H1 (cell line): ENCODE measurements around the gene TMIGD2. TPM values are rescaled to one million over a fixed set of nuclear protein-coding genes. Genes with fewer than 3 reads are reported as not detected.

Experiments
- CTCF ChIA-PET: fragments of 300-600 bp; sonication (Branson Sonifier 250); formaldehyde crosslinking; loops from one replicate; lab custom pipeline; 2021; ENCODE audit not compliant: partially characterized antibody; lab: Charles Lee
- POLR2A ChIA-PET: fragments of 300-600 bp; sonication (Branson Sonifier 250); formaldehyde crosslinking; loops from one replicate; lab custom pipeline; 2021; ENCODE audit warnings: inconsistent platforms; ENCODE audit not compliant: partially characterized antibody; lab: Charles Lee
- DNase-seq, 2 experiments: peaks; one replicate each; pipeline versions ENCODE4 v3.0.0 to v3.0.0-alpha.2; 2010 to 2022; ENCODE audit warnings: low spot score in 2 of 2, low read depth in 1 of 2, mixed read lengths in 1 of 2
- FAIRE-seq: peaks from 2 replicates; lab custom pipeline; 2011; peaks lifted over from hg19 to GRCh38; lab: Jason Lieb, UNC
- H2AFZ ChIP-seq: 2 replicates; pipeline ENCODE4 v1.8.1; 2012; ENCODE audit warnings: low read length, inconsistent platforms
- H2AK5ac ChIP-seq: 2 replicates; pipeline ENCODE4 v1.6.1; 2013; ENCODE audit warnings: low read depth, low read length
- H2BK120ac ChIP-seq: replicated peaks from 2 replicates; pipeline ENCODE3; 2013; ENCODE audit warnings: low read depth, low read length, inconsistent platforms
- H2BK12ac ChIP-seq: 2 replicates; pipeline ENCODE4 v1.6.1; 2013; ENCODE audit warnings: low read depth, low read length
- H2BK15ac ChIP-seq: 2 replicates; pipeline ENCODE4 v1.6.1; 2013; ENCODE audit warnings: low read length
- H2BK20ac ChIP-seq: 2 replicates; pipeline ENCODE4 v1.6.1; 2013; ENCODE audit warnings: low read length
- H2BK5ac ChIP-seq: 2 replicates; pipeline ENCODE4 v1.6.1; 2013; ENCODE audit warnings: low read depth, low read length
- H3K14ac ChIP-seq: 2 replicates; pipeline ENCODE4 v1.6.1; 2013; ENCODE audit warnings: inconsistent platforms; ENCODE audit not compliant: insufficient read length
- H3K18ac ChIP-seq: 2 replicates; pipeline ENCODE4 v1.6.1; 2013; ENCODE audit warnings: low read length; ENCODE audit errors: extremely low read depth
- H3K23ac ChIP-seq: 2 replicates; pipeline ENCODE4 v1.6.1; 2013; ENCODE audit warnings: inconsistent platforms; ENCODE audit not compliant: insufficient read length
- H3K23me2 ChIP-seq: 2 replicates; pipeline ENCODE4 v1.6.1; 2013; ENCODE audit warnings: low read depth, low read length
- H3K27ac ChIP-seq: 2 replicates; pipeline ENCODE4 v1.6.1; 2011; ENCODE audit warnings: low read depth, low read length, inconsistent platforms
- H3K27me3 ChIP-seq, 4 experiments: replicated peaks in 1 of 4; 1 replicate in 1 of 4; 2 replicates in 3 of 4; pipeline versions ENCODE4 v1.6.1 to v1.8.1; 2011 to 2013; ENCODE audit warnings: low read length in 3 of 4, mild to moderate bottlenecking in 3 of 4, inconsistent platforms in 2 of 4, mixed read lengths in 2 of 4, moderate library complexity in 1 of 4; ENCODE audit not compliant: control insufficient read depth in 3 of 4, insufficient read depth in 3 of 4; ENCODE audit errors: extremely low read depth in 1 of 4
- H3K36me3 ChIP-seq, 4 experiments: 2 replicates each; pipeline versions ENCODE4 v1.6.1 to v1.8.1; 2011 to 2013; ENCODE audit warnings: mild to moderate bottlenecking in 4 of 4, low read length in 3 of 4, moderate library complexity in 2 of 4, control low read depth in 1 of 4, inconsistent platforms in 1 of 4; ENCODE audit not compliant: insufficient read depth in 4 of 4, control insufficient read depth in 2 of 4
- H3K4ac ChIP-seq: replicated peaks from 2 replicates; pipeline ENCODE3; 2013; ENCODE audit warnings: low read length, low read depth, mixed read lengths, inconsistent platforms; ENCODE audit not compliant: insufficient read length
- H3K4me1 ChIP-seq, 4 experiments: replicated peaks in 1 of 4; 1 replicate in 1 of 4; 2 replicates in 3 of 4; pipeline versions ENCODE4 v1.6.1 to v1.8.1; 2011 to 2013; ENCODE audit warnings: low read length in 3 of 4, inconsistent platforms in 2 of 4, mixed read lengths in 1 of 4; ENCODE audit not compliant: insufficient read depth in 4 of 4, control insufficient read depth in 3 of 4
- H3K4me2 ChIP-seq, 2 experiments: 2 replicates each; pipeline versions ENCODE4 v1.6.1 to v1.8.1; 2011 to 2013; ENCODE audit warnings: low read depth in 2 of 2, low read length in 2 of 2, control low read depth in 1 of 2, inconsistent platforms in 1 of 2, mild to moderate bottlenecking in 1 of 2; ENCODE audit not compliant: insufficient read depth in 1 of 2
- H3K4me3 ChIP-seq, 4 experiments: fragments of 200-600, 300-600 bp in 1 of 4; sonication (generic), shearing (Covaris generic), sonication (Bioruptor Twin) in 1 of 4; 2 replicates each; pipeline versions ENCODE4 v1.5.1 to v1.8.1; 2011 to 2016; ENCODE audit warnings: low read length in 4 of 4, low read depth in 3 of 4, control low read depth in 2 of 4, inconsistent platforms in 2 of 4, mild to moderate bottlenecking in 2 of 4, mixed read lengths in 1 of 4, moderate library complexity in 1 of 4; ENCODE audit not compliant: insufficient read depth in 2 of 4; ENCODE audit errors: extremely low read depth in 1 of 4
- H3K56ac ChIP-seq: replicated peaks from 2 replicates; pipeline ENCODE3; 2013; ENCODE audit warnings: low read depth, mild to moderate bottlenecking, mixed read lengths, low read length, inconsistent platforms; ENCODE audit not compliant: insufficient read length
- H3K79me1 ChIP-seq: 2 replicates; pipeline ENCODE4 v1.6.1; 2013; ENCODE audit warnings: low read depth, low read length, control low read depth
- H3K79me2 ChIP-seq, 2 experiments: 2 replicates each; pipeline versions ENCODE4 v1.6.1 to v1.8.1; 2012 to 2013; ENCODE audit warnings: low read length in 2 of 2, mild to moderate bottlenecking in 2 of 2, inconsistent platforms in 1 of 2; ENCODE audit not compliant: insufficient read depth in 2 of 2, control insufficient read depth in 1 of 2
- H3K9ac ChIP-seq, 4 experiments: replicated peaks in 1 of 4; 1 replicate in 1 of 4; 2 replicates in 3 of 4; pipeline versions ENCODE4 v1.6.1 to v1.8.1; 2011 to 2013; ENCODE audit warnings: low read depth in 3 of 4, low read length in 3 of 4, control low read depth in 2 of 4, mild to moderate bottlenecking in 2 of 4, moderate library complexity in 2 of 4, inconsistent platforms in 1 of 4; ENCODE audit errors: extremely low read depth in 1 of 4
- H3K9me3 ChIP-seq, 2 experiments: 2 replicates each; pipeline versions ENCODE4 v1.6.1 to v1.8.1; 2012 to 2013; ENCODE audit warnings: mild to moderate bottlenecking in 2 of 2, moderate library complexity in 2 of 2, control low read depth in 1 of 2, inconsistent platforms in 1 of 2, low read depth in 1 of 2, low read length in 1 of 2, mixed read lengths in 1 of 2; ENCODE audit not compliant: insufficient read depth in 2 of 2
- H4K20me1 ChIP-seq, 2 experiments: replicated peaks in 1 of 2; 2 replicates each; pipeline versions ENCODE3 to v1.8.1; 2011 to 2013; ENCODE audit warnings: inconsistent platforms in 2 of 2, low read length in 2 of 2, mild to moderate bottlenecking in 1 of 2; ENCODE audit not compliant: insufficient read depth in 2 of 2, control insufficient read depth in 1 of 2
- H4K5ac ChIP-seq: 2 replicates; pipeline ENCODE4 v1.6.1; 2013; ENCODE audit warnings: low read length, low read depth, mixed read lengths, inconsistent platforms; ENCODE audit not compliant: insufficient read length
- H4K8ac ChIP-seq: 2 replicates; pipeline ENCODE4 v1.8.0; 2013; ENCODE audit warnings: mild to moderate bottlenecking, moderate library complexity, low read length, inconsistent platforms; ENCODE audit not compliant: insufficient read depth; ENCODE audit errors: extremely low read depth
- H4K91ac ChIP-seq: replicated peaks from 2 replicates; pipeline ENCODE3; 2013; ENCODE audit warnings: low read length, mixed read lengths, inconsistent platforms; ENCODE audit not compliant: insufficient read length
- CHD1 ChIP-seq: IDR thresholded peaks from 2 replicates; pipeline ENCODE4 v1.6.1; 2012; ENCODE audit warnings: low read depth, low read length, improper control_type of control experiment
- CHD2 ChIP-seq: IDR thresholded peaks from 2 replicates; pipeline ENCODE4 v1.6.1; 2012; ENCODE audit warnings: low read length, improper control_type of control experiment
- JUN ChIP-seq: IDR thresholded peaks from 2 replicates; pipeline ENCODE4 v1.6.1; 2011; ENCODE audit warnings: low read depth, mild to moderate bottlenecking, improper control_type of control experiment, low read length
- KDM5A ChIP-seq: fragments of 200-600 bp; IDR thresholded peaks from 2 replicates; pipeline ENCODE4 v1.7.1; 2012; ENCODE audit warnings: mild to moderate bottlenecking, low read length, inconsistent platforms, mixed read lengths
- MAFK ChIP-seq: IDR thresholded peaks from 2 replicates; pipeline ENCODE4 v1.6.1; 2012; ENCODE audit warnings: low read depth, mild to moderate bottlenecking, improper control_type of control experiment, low read length
- SP1 ChIP-seq: IDR thresholded peaks from 2 replicates; pipeline ENCODE4 v1.6.1; 2011; ENCODE audit warnings: low read depth, low read length
- SP2 ChIP-seq: IDR thresholded peaks from 2 replicates; pipeline ENCODE4 v1.6.1; 2012; ENCODE audit warnings: mild to moderate bottlenecking, low read length, inconsistent platforms
- SP4 ChIP-seq: IDR thresholded peaks from 2 replicates; pipeline ENCODE4 v1.6.1; 2012; ENCODE audit warnings: low read length, inconsistent platforms
- TAF1 ChIP-seq: IDR thresholded peaks from 2 replicates; pipeline ENCODE4 v1.6.1; 2011; ENCODE audit warnings: mild to moderate bottlenecking, low read depth, low read length
- WGBS, 2 experiments: shearing (Covaris generic) in 1 of 2; methylation state at CpG; one replicate each; pipeline versions ENCODE4 v1.1.6 to v1.1.7; 2013 to 2015; ENCODE audit warnings: low lambda C conversion rate in 2 of 2, mixed read lengths in 2 of 2, inconsistent platforms in 1 of 2, low coverage in 1 of 2, missing lambda C conversion rate in 1 of 2; ENCODE audit not compliant: insufficient replicate concordance in 2 of 2, insufficient coverage in 1 of 2, insufficient read length in 1 of 2; ENCODE audit errors: extremely low coverage in 1 of 2, missing lambda C conversion rate in 1 of 2; 5-methylcytosine and 5-hydroxymethylcytosine counted together
- polyA plus RNA-seq, 7 experiments: library from polyadenylated mRNA; depleted of rRNA in 3 of 7; stranded (reverse) in 5 of 7; unstranded in 2 of 7; fragments of >200 nt in 5 of 7; fragments of 200-250 nt in 2 of 7; gene quantifications; 1 replicate in 5 of 7; 2 replicates in 1 of 7; 4 replicates in 1 of 7; pipeline versions ENCODE4 v1.2.1 to v1.2.3, GENCODE V29; 2011 to 2013; ENCODE audit warnings: missing spikeins in 2 of 7, mixed read lengths in 2 of 7
- total RNA-seq: library from RNA; stranded (reverse); fragmentation: NEBNext Ultra II Directional; extraction: Animal tissue kit (Norgen Biotek cat#: 25700); gene quantifications from 2 replicates; pipeline ENCODE4 v1.2.1, GENCODE V29; 2021

TMIGD2 gene
- total and polyA plus RNA-seq, 2 of the 8 experiments (the other 6 are each of a cell fraction or from before 2014, with no cell fraction given), result 0.39 to 0.41 TPM

DNA sequence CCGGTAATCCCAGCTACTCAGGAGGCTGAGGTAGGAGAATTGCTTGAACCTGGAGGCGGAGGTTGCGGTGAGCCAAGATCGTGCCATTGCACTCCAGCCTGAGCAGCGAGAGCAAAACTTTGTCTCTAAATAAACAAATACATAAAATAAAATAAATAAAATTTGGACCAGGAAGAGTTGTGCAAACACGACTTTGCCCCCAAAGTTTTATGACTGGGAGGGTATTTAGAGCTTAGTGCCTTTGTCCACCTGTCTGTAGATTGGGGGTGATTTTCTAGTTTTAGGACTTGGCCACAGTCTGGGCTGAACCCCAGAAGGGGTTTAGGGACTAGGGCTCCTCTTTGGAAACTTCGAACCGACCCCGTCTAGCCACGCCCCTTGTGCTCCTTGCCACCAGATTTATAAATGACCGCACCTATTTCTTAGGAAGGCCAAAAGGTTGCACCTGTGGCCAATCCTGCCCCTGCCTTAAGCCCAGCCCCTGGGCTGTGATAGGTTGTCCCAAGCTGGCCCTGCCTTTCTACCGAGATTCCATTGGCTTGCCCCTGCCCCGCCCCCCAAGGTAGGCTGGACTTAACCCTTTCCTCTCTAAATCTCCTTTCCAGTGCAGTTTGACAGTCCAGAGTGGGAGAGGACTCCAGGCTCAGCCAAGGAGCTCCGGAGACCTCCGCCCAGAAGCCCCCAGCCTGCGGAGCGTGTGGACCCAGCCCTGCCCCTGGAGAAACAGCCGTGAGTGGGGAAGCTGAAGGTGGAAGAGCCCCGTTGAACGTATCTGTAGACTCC, 17.8 kb downstream of the TMIGD2 start:
- H3K23me2 ChIP-seq, result peaks cover 5% of the 10 kb centered on the region; the same call in 1 of the 2 replicates
- H4K5ac ChIP-seq, result no peak overlapping the region
- H3K23ac ChIP-seq, result no peak overlapping the region
- H3K27ac ChIP-seq, result no peak overlapping the region
- WGBS, 2 experiments, result 53% methylated on average over 20 of the region's 20 CpGs; no CpG with 5 or more reads in 1 of the 2 experiments
- peak overlapping the region; percentile 7 to 46 (median 16); a peak in 5 of 8 replicates for H3K4me3 ChIP-seq
- H2BK120ac ChIP-seq, result no peak overlapping the region
- no peak overlapping the region for H2BK5ac ChIP-seq
- H2BK15ac ChIP-seq, result no peak overlapping the region
- H4K20me1 ChIP-seq, result no peaks in the 10 kb centered on the region
- H2AK5ac ChIP-seq, result no peak overlapping the region
- DNase-seq, result peak; percentile 71 to 89
- H3K36me3 ChIP-seq, result no peaks in the 10 kb centered on the region
- peak overlapping the region; percentile 52 to 59 for H3K4me2 ChIP-seq
- no peaks in the 10 kb centered on the region for H3K79me2 ChIP-seq
- H3K56ac ChIP-seq, result no peak overlapping the region
- FAIRE-seq, result peak; percentile 93
- H2BK12ac ChIP-seq, result no peak overlapping the region
- TF ChIP-seq SP4 (peak; percentile 86; the same call in 1 of the 2 replicates), MAFK (no peak), JUN (no peak), CHD2 (peak; percentile 71), SP2 (peak; percentile 35; the same call in 1 of the 2 replicates), KDM5A (no peak), CHD1 (no peak), SP1 (peak; percentile 95), TAF1 (no peak)
- H3K9ac ChIP-seq, result no peak overlapping the region; a peak in 1 of 7 replicates
- no peaks in the 10 kb centered on the region for H3K79me1 ChIP-seq
- H3K4ac ChIP-seq, result no peak overlapping the region
- CTCF ChIA-PET, result interaction anchor here (1.2 to 2.3 kb wide), 2 partner anchors 16 to 68 kb away, joined by 3 to 25 read pairs; no protein-coding TSS in a partner anchor
- H4K91ac ChIP-seq, result no peak overlapping the region
- peaks cover 0 to 4% (median 1%) of the 10 kb centered on the region in 4 experiments; a peak in 4 of 7 replicates for H3K4me1 ChIP-seq
- peaks cover 9 to 27% (median 23%) of the 10 kb centered on the region in 4 experiments for H3K27me3 ChIP-seq
- H4K8ac ChIP-seq, result no peak overlapping the region
- 0 out of 2 replicates have a peak overlapping the region, but pooled peaks have one; percentile 9 for H3K18ac ChIP-seq
- POLR2A ChIA-PET, result interaction anchor here (0.6 to 1.9 kb wide), 8 partner anchors 10 to 551 kb away, joined by 3 to 9 read pairs (median 3); partner anchors contain the start of gene MPND
- no peaks in the 10 kb centered on the region for H3K9me3 ChIP-seq
- no peak overlapping the region for H2BK20ac ChIP-seq
- H3K14ac ChIP-seq, result no peak overlapping the region
- H2AFZ ChIP-seq, result peak overlapping the region; percentile 25; the same call in 1 of the 2 replicates
